Activated B cell treated with CpG ODN at 0.5 μM for 24 hours (primary cell): ENCODE results near the gene PLK5. TPM values are rescaled to one million over a fixed set of nuclear protein-coding genes. Genes with fewer than 3 reads are reported as not detected.

Source experiments
- ATAC-seq: fragments of 200-7000 bp; cut with Tn5 transposase; one replicate; pipeline ENCODE4 v1.10.0; 2021; ENCODE audit warnings: low read depth, mild to moderate bottlenecking, moderate library complexity
- CTCF ChIA-PET: fragments of 350-600 bp; sonication (Branson Sonifier 250); formaldehyde crosslinking; loops from one replicate; lab custom pipeline; 2021; ENCODE audit warnings: antibody characterized with exemption; lab: Charles Lee
- POLR2A ChIA-PET: fragments of 350-600 bp; sonication (Branson Sonifier 250); formaldehyde crosslinking; loops from one replicate; lab custom pipeline; 2021; ENCODE audit warnings: antibody characterized with exemption; lab: Charles Lee
- DNase-seq: peaks from one replicate; pipeline ENCODE4 v3.0.0; 2022
- H3K27ac Mint-ChIP-seq: one replicate; pipeline ENCODE4 v1.8.0; 2020; ENCODE audit warnings: mixed read lengths
- H3K27me3 Mint-ChIP-seq: one replicate; pipeline ENCODE4 v1.8.0; 2021; ENCODE audit warnings: mixed read lengths
- H3K36me3 Mint-ChIP-seq: one replicate; pipeline ENCODE4 v1.8.0; 2021; ENCODE audit warnings: low read depth, mixed read lengths
- H3K4me1 Mint-ChIP-seq: one replicate; pipeline ENCODE4 v1.8.0; 2021; ENCODE audit warnings: mixed read lengths
- H3K4me3 Mint-ChIP-seq: one replicate; pipeline ENCODE4 v1.8.0; 2020; ENCODE audit warnings: mild to moderate bottlenecking, mixed read lengths
- H3K9me3 Mint-ChIP-seq: one replicate; pipeline ENCODE4 v1.8.0; 2020; ENCODE audit warnings: mixed read lengths
- CTCF ChIP-seq: fragments of 200-600 bp; IDR thresholded peaks from one replicate; pipeline ENCODE4 v1.8.0; 2022; ENCODE audit warnings: antibody characterized with exemption, mild to moderate bottlenecking
- intact Hi-C: fragments of 100-400 bp; cut with micrococcal nuclease; formaldehyde crosslinking; loops from one replicate; pipeline ENCODE4 v1.15.1; 2024
- total RNA-seq: library from RNA; stranded (reverse); gene quantifications from 2 replicates; pipeline ENCODE4 v1.2.3, GENCODE V29; 2022

Gene PLK5
- total RNA-seq, 1 donor from 2014 or later: not detected

GRCh38 chr19:1555487-1556389 is 31.9 kb downstream of the PLK5 start:
- Mint-ChIP-seq H3K27ac (no peak overlapping the region), H3K9me3 (no peaks in the 10 kb centered on the region), H3K4me3 (no peak overlapping the region), H3K36me3 (no peaks in the 10 kb centered on the region), H3K4me1 (no peaks in the 10 kb centered on the region), H3K27me3 (peaks cover 8% of the 10 kb centered on the region)
- ATAC-seq (no peak), DNase-seq (no peak)
- POLR2A ChIA-PET: no interaction called here
- intact Hi-C loops: loop anchor here (2.0 kb wide), 1 partner anchor 41 kb away; no protein-coding TSS in a partner anchor
- CTCF ChIA-PET: no interaction called here
- TF ChIP-seq CTCF: no peak

- Mint-ChIP-seq H3K9me3 (no peaks in the 10 kb centered on the region), H3K36me3 (no peaks in the 10 kb centered on the region), H3K4me3 (no peak overlapping the region), H3K27me3 (peaks cover 8% of the 10 kb centered on the region), H3K4me1 (no peaks in the 10 kb centered on the region), H3K27ac (no peak overlapping the region)
- intact Hi-C loops: no loop called here
- POLR2A ChIA-PET: no interaction called here
- ATAC-seq: no peak
- TF ChIP-seq CTCF: no peak
- CTCF ChIA-PET: no interaction called here
- no peak for DNase-seq
Measured at GRCh38 chr19:1556390-1557070, 32.7 kb downstream of the PLK5 start.

- Mint-ChIP-seq H3K36me3 (no peaks in the 10 kb centered on the region), H3K4me1 (no peaks in the 10 kb centered on the region), H3K4me3 (no peak overlapping the region), H3K9me3 (no peaks in the 10 kb centered on the region), H3K27me3 (no peaks in the 10 kb centered on the region), H3K27ac (no peak overlapping the region)
- CTCF ChIA-PET: no interaction called here
- TF ChIP-seq CTCF: no peak
- intact Hi-C loops: no loop called here
- no peak for DNase-seq
- no peak for ATAC-seq
- POLR2A ChIA-PET: no interaction called here
Measured at GRCh38 chr19:1558552-1558951, 34.7 kb downstream of the PLK5 start.

GRCh38 chr19:1560286-1560882 is 36.5 kb downstream of the PLK5 start:
- Mint-ChIP-seq H3K36me3 (no peaks in the 10 kb centered on the region), H3K4me3 (no peak overlapping the region), H3K4me1 (no peaks in the 10 kb centered on the region), H3K27ac (no peak overlapping the region), H3K27me3 (no peaks in the 10 kb centered on the region), H3K9me3 (no peaks in the 10 kb centered on the region)
- intact Hi-C loops: no loop called here
- ATAC-seq (no peak), DNase-seq (no peak)
- ChIA-PET POLR2A (no interaction called here), CTCF (no interaction called here)
- TF ChIP-seq CTCF: no peak
